Activated CD4-positive, alpha-beta T cell treated with anti-CD3 and anti-CD28 coated beads, Interleukin-2, Interleukin-6, amounts not matched to agents 100 ng/mL and 50 ng/mL, durations not matched to agents 16 hours and 8 hours (primary cell): ENCODE results near the gene TFB2M.

Source experiments
- DNase-seq: peaks from one replicate; pipeline ENCODE4 v3.0.0-alpha.2; 2020

The TFB2M gene

GRCh38 chr1:246550402-246550801 is 15.7 kb downstream of the TFB2M start:
- no peak for DNase-seq

DNA sequence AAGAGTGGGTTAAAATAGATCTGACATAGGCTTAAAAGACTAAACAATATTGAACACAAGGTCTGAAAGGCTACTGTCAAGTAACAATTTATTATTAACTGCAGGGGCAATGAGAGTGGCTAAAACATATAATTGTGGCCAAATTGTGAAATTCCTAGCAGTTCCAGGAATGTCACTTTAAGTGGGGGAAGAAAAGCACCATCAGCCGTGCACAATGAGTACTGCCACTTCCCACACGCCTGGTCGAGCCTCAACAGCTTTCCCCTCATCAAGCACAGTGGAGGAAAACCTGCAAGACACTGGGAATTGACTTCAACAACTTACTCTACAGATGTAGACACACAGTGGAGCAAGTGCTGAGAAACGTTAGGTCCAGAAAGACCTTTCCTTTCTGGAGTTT is 16.4 kb downstream of the TFB2M start:
- no peak for DNase-seq

- DNase-seq, result no peak
These were observed 22.1 kb downstream of the TFB2M start for GRCh38 chr1:246544001-246544400.

DNA sequence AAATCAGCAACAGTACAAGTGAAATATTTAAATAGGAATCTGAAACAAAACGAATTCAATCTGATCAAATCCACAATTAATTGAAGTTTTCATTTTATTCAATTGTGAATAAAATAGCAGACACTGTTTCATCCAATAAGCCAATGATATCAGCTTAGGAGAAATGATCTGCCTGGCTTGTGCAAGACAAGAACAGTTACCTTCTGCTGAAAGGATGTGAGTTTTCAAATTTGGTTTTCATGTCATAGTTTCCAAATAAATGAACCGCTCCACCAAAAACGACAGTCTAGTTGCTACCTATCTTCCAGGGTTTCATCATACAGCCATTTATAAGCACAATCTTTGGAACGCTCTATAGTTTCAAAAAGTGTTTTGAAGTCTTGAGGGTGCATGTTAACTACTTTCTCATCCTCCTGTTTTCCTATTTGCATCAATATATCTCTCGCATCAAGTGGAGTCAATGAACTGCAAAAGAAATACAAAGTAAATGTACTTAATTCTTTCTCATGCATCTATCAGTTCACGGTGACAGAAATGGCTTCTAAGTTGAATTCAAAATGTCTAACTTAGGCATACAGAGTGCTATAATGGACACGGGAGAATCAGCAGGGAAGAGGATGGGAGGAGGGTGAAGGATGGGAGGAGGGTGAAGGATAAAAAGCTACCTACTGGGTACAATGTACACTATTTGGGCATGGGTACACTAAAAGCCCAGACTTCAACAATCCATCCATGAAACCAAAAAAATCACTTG is 25.1 kb downstream of the TFB2M start:
- DNase-seq, result no peak

GRCh38 chr1:246537887-246538286 is 28.2 kb downstream of the TFB2M start:
- no peak for DNase-seq

DNA sequence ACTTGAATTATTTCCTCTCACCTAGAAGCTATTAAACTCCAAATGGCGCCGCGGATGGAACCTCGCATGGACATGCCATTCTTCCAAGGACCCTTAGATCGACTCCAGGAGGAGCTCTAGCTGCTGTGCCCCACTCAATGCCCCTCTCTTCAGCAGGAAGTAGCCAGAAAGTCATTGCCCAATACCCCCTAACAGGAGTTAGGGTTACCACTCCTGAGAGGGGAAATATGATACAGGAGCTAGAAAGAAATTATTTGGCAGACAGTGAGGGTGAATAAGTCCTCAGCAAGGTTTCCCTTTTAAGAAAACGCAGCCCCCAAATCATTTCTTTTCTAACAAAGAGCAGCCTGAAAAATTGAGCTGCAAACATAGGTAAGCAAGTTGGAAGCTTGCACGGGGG is 28.6 kb downstream of the TFB2M start:
- DNase-seq, result no peak

DNA sequence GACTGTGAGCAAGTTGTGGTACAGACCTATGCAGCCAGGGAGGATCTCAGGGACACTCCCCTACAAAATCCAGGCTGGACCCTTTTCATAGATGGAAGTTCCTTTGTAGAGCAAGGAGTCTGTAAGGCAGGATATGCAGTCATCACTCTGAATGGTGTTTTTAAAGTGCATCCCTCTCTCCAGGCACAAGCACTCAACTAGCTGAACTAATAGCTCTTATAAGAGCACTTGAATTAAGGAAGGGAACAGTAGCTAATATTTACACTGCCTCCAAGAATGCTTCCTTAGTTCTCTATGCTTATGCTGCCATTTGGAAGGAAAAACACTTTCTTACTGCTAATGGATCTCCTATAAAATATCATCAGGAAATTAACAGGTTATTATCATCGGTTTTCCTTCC is 31.9 kb downstream of the TFB2M start:
- DNase-seq, result no peak

DNA sequence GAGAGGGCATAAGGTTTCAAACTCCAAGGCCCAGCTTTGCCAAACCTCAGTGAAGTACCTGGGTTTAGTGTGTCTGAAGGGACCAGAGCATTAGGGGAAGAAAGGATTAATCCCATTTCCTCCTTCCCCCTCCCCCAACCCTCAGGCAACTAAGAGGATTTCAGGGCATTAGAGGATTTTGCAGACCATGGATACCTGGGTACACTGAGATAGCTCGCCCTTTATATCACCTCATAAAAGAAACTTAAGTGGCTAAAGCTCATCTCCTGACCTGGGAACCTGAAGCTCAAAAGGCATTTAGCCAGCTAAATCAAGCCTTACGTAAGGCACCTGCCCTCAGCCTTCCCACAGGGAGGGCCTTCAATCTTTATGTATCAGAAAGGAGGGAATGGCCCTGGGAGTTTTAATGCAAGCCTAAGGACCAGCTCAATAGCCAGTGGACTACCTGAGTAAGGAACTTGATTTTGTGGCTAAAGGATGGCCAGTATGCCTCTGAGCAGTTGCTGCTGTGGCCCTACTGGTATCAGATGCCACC is 32.6 kb downstream of the TFB2M start:
- no peak for DNase-seq

GRCh38 chr1:246532519-246532918 is 33.5 kb downstream of the TFB2M start:
- DNase-seq, result no peak

GRCh38 chr1:246530482-246530881 is 35.6 kb downstream of the TFB2M start:
- no peak for DNase-seq

DNA sequence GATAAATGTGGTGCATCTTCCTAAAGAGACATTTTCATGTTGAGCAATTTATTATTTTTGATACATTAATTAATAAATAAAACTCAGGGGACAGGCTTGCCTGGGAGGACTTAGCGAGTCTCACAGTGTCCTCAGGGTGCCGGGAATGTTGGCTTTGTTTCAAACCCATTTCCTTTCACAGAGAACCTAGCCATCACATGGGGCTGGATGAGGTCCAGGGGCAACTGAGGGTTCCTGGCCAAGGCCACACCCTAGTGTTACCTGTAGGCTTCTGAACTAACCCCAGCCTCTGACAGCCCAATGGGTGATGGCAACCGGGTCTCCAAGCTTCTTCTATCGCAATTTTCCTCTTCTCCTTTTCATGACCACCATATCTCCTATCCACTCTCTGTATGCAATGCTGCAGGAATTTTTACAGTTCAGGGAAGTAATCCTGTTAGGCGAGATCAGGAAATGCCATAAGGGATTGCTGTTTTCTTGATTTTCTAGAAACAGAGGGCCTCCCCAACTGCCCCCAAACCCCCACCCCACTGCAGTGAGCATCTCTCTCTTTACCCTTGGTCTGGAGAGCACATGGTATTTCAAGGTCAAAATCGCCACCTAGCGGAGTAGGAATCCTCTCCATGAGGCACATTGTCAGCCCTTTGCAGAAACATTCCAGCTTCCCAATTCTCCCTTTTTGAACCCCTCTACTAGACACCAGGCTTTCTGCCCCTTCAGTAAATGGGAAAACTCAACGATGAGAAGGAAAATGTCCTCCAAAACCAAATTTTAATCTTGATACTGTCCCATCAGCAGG is 36.9 kb downstream of the TFB2M start:
- no peak for DNase-seq

GRCh38 chr1:246527402-246528088 is 38.5 kb downstream of the TFB2M start:
- DNase-seq, result peak; percentile 10

GRCh38 chr1:246526915-246527314 is 39.1 kb downstream of the TFB2M start:
- no peak for DNase-seq

DNA sequence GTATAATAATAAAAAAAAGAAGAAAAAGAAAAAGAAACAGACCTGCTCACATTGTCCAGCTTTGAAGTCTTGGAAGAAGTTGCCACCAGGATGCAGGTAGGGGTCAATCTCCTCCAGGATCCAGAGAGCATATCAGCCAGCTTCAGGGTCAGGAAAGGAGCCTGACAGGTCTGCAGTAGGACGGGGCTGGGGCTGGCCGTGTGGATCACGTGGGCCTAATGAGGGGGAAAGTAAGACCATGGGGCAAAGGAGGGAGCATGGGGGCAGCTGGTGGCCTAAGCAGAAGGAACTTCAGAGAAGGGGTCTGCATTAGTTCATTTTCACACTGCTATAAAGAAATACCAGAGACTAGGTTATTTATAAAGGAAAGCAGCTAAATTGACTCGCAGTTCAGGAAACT is 39.7 kb downstream of the TFB2M start:
- DNase-seq, result no peak

DNA sequence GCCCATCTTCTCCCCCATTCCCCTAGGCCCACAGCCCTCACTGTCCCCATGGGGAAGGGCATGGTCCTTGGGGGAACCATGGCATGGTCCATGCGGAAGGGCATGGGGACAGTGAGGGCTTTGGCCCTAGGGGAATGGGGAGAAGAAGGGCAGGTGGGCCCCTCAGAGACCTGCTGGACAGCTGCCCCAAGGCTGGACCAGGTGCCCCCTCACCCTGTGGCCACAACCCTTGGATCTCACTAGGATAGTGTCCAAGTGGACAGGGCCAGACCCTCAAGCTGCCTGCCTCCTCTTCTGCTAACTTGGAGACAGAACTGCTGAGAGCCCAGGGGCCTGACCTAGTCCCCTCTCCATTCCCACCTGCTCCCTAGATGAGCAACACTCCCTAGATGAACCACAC is 46.5 kb downstream of the TFB2M start:
- no peak for DNase-seq

DNA sequence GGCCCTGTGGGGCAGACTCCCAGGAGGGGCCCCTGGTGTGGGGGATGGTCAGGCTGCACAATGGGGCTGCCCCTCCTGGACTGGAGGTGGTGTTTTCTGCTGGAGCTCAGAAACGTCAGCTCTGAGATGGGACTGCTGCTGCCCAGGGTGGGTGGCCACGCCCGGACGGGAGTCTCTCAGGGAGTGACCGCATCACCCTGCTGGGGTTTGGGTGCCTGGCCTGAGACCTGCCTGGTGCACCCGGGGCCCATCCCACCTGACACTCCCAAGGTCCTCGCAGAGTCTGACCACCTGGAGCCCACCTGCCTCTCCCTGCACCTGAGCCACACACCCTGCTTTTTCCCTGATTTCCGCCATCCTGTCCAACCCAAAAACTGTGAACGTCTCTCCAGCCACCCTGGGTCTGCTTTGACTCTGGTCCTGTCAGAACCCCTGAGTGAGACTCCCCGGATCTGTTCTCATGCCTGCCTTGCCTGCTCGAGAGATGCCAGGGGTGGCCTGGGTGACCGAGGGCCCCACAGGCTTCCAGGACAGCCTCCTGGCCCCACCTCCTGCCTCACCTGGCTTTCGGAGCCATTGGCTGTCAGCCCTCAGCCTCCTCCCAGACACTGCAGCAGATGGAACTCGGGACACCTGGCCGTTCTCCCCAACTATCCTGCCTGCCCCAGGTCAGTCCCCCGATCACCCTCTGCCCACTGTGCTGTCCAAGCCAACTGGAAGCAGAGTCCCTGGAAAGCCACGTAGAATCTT is 47.4 kb downstream of the TFB2M start:
- no peak for DNase-seq

DNA sequence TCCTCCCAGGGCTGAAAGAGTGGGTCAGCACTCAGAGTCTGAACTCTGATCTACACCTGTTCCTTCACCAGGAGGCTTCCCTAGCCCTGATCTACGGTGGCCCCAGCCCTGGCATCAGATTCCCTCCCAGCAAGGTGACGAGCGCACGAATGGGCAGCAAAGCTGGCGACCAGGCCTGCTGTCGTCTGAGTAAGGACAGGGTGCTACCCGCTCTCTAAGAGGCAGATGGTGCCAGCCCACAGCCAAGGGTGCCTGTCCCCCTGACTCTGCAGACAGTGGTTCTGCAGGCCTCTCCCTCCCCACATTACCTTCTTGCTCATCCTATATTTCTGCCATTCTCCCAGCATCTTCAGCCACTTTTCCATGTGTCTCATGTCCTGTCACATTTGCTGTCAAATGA is 48.7 kb downstream of the TFB2M start:
- DNase-seq, result no peak

DNA sequence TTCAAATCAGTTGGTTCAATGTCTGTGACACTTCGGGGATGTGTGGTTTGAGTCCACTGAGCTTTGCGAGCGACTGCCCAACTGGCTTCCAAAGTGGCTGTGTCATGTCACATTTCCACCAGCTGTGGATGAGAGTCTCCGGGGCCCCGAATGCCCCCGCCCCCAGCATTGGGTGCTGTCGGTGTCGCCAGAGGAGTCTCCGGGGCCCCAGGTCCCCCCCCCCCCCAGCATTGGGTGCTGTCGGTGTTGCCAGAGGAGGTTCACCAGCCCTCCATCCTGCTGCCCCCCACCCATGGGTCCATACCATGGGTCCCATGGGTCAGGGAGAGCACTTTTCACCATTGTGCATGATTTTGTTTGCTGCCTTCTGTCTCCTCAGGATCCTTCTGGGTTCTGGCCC is 49.9 kb downstream of the TFB2M start:
- no peak for DNase-seq

GRCh38 chr1:246515390-246516005 is 50.6 kb downstream of the TFB2M start:
- DNase-seq, result no peak

- no peak for DNase-seq
These were observed 52.3 kb downstream of the TFB2M start for GRCh38 chr1:246513619-246514343.

DNA sequence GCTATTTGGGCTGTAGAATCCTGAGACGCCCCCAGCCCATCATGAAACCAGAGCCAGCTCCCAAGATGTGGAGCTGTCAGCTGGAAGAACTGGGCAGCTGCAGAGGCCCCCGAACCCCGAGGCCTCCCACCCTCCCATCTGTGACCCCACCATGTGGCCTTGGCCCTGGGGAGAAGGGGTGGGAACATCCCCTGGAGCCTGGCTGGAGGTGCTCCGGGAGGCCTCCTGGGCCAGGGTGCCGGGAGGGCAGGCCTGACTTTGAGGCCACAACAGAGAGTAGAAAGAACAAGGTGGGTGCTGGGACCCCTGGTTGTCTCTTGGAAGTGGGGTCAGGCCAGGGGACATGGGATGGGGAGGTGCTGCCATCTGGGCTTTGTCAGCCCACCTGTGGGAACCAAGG is 53.0 kb downstream of the TFB2M start:
- DNase-seq, result no peak

GRCh38 chr1:246512635-246513034 is 53.4 kb downstream of the TFB2M start:
- no peak for DNase-seq
